ENCODE measurements around the gene PCSK4.
A peak's percentile ranks its signal among the peaks of the same experiment; 100 is the strongest.

Gene PCSK4

GRCh38 chr19:1450735-1451731 lies 39.1 kb downstream of the PCSK4 start (continued):
- TF ChIP-seq GLIS1 (tag by site-specific recombination; IDR thresholded peaks at IDR 0.05) (peak; percentile 88), ZNF10 (tag by site-specific recombination; IDR thresholded peaks at IDR 0.05) (peak; percentile 72), ZNF169 (tag by site-specific recombination; IDR thresholded peaks at IDR 0.05) (no peak), ZNF132 (tag by site-specific recombination; IDR thresholded peaks at IDR 0.05; ENCODE audit: borderline replicate concordance) (no peak), PRDM1 (tag by site-specific recombination; IDR thresholded peaks at IDR 0.05) (peak; percentile 55; the same call in 1 of the 2 replicates), HOXA7 (CRISPR knock-in tag; IDR thresholded peaks at IDR 0.05; ENCODE audit: borderline replicate concordance) (no peak), ZNF274 (IDR thresholded peaks at IDR 0.05; ENCODE audit: low read length) (no peak), ZNF274 (tag by site-specific recombination; IDR thresholded peaks at IDR 0.05; ENCODE audit: borderline replicate concordance) (no peak), SCRT2 (tag by site-specific recombination; IDR thresholded peaks at IDR 0.05) (no peak), ZNF292 (tag by site-specific recombination; IDR thresholded peaks at IDR 0.05; ENCODE audit: borderline replicate concordance, low read depth) (no peak), ZNF324 (tag by site-specific recombination; IDR thresholded peaks at IDR 0.05) (no peak), ZNF510 (tag by site-specific recombination; IDR thresholded peaks at IDR 0.05; ENCODE audit: insufficient replicate concordance) (no peak), ZSCAN18 (tag by site-specific recombination; IDR thresholded peaks at IDR 0.05) (no peak), ZNF792 (tag by site-specific recombination; IDR thresholded peaks at IDR 0.05) (no peak), TCF7L2 (IDR thresholded peaks at IDR 0.05; ENCODE audit: borderline replicate concordance, low read depth, low read length) (no peak), ZNF747 (tag by site-specific recombination; IDR thresholded peaks at IDR 0.05) (no peak), ZNF521 (tag by site-specific recombination; IDR thresholded peaks at IDR 0.05) (no peak), SP2 (tag by site-specific recombination; IDR thresholded peaks at IDR 0.05) (no peak; the same call in 1 of the 2 replicates), ZNF239 (tag by site-specific recombination; IDR thresholded peaks at IDR 0.05) (no peak), ZNF660 (tag by site-specific recombination; IDR thresholded peaks at IDR 0.05) (no peak), ZBTB26 (tag by site-specific recombination; optimal IDR thresholded peaks at IDR 0.05) (no peak), YY2 (tag by site-specific recombination; IDR thresholded peaks at IDR 0.05) (no peak), ZNF16 (tag by site-specific recombination; IDR thresholded peaks at IDR 0.05; ENCODE audit: low read depth) (peak; percentile 99), ZNF280C (tag by site-specific recombination; IDR thresholded peaks at IDR 0.05) (no peak), ZNF248 (tag by site-specific recombination; IDR thresholded peaks at IDR 0.05) (no peak), ZNF366 (tag by site-specific recombination; conservative IDR thresholded peaks at IDR 0.05) (no peak), KLF8 (tag by site-specific recombination; IDR thresholded peaks at IDR 0.05) (peak; percentile 73), ZNF155 (tag by site-specific recombination; IDR thresholded peaks at IDR 0.05) (no peak), ZNF629 (tag by site-specific recombination; IDR thresholded peaks at IDR 0.05) (peak; percentile 33; the same call in 1 of the 2 replicates), ZBTB1 (tag by site-specific recombination; IDR thresholded peaks at IDR 0.05) (no peak), ZNF654 (tag by site-specific recombination; IDR thresholded peaks at IDR 0.05; ENCODE audit: low read depth) (no peak), BCL11A (tag by site-specific recombination; IDR thresholded peaks at IDR 0.05; ENCODE audit: low read depth) (0 out of 2 replicates have a peak, but pooled peaks have one; percentile 20), ZBTB20 (tag by site-specific recombination; IDR thresholded peaks at IDR 0.05) (no peak), SP7 (tag by site-specific recombination; IDR thresholded peaks at IDR 0.05) (peak; percentile 34; the same call in 1 of the 2 replicates), ZNF157 (tag by site-specific recombination; IDR thresholded peaks at IDR 0.05) (no peak)
- TF ChIP-seq, protein P1, sequence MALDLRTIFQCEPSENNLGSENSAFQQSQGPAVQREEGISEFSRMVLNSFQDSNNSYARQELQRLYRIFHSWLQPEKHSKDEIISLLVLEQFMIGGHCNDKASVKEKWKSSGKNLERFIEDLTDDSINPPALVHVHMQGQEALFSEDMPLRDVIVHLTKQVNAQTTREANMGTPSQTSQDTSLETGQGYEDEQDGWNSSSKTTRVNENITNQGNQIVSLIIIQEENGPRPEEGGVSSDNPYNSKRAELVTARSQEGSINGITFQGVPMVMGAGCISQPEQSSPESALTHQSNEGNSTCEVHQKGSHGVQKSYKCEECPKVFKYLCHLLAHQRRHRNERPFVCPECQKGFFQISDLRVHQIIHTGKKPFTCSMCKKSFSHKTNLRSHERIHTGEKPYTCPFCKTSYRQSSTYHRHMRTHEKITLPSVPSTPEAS (tag by site-specific recombination; IDR thresholded peaks at IDR 0.05) = no peak

Measured in HEK293 (cell line).